ENCODE results near the gene SMPD1. TPM values are rescaled to one million over a fixed set of nuclear protein-coding genes. Genes with fewer than 3 reads are reported as not detected.
A peak's percentile ranks its signal among the peaks of the same experiment; 100 is the strongest.

Gene SMPD1
- total RNA-seq, 1 donor from 2014 or later = 22.5 TPM

GRCh38 chr11:6440906-6441358 is 50.7 kb downstream of the SMPD1 start, which contains the start of gene HPX:
TSS of gene HPX (minus strand) at chr11:6440987. CDS start at chr11:6440963, 24 bp downstream.
- no peak for DNase-seq (ENCODE audit: low read depth)
- H3K4me3 ChIP-seq (ENCODE audit: low read depth, low read length) = no peak within 1 kb of the TSS
- no peak for TF ChIP-seq CTCF (conservative IDR thresholded peaks at IDR 0.05; ENCODE audit: low read depth, low read length)

GRCh38 chr11:6442441-6442840 is 52.2 kb downstream of the SMPD1 start:
- no peak for DNase-seq (ENCODE audit: low read depth)
- no peak for TF ChIP-seq CTCF (conservative IDR thresholded peaks at IDR 0.05; ENCODE audit: low read depth, low read length)
- H3K4me3 ChIP-seq (ENCODE audit: low read depth, low read length) = no peak overlapping the region

GRCh38 chr11:6443269-6444003 is 53.2 kb downstream of the SMPD1 start:
- no peak overlapping the region for H3K4me3 ChIP-seq (ENCODE audit: low read depth, low read length)
- no peak for DNase-seq (ENCODE audit: low read depth)
- TF ChIP-seq CTCF (conservative IDR thresholded peaks at IDR 0.05; ENCODE audit: low read depth, low read length) = peak; percentile 90

Other genes with a start within 250 kb of the SMPD1 start
- gene OR52B2, start 220.1 kb upstream of the SMPD1 start, total RNA-seq = not detected in 2 replicates
- gene OR52W1, start 191.2 kb upstream of the SMPD1 start, total RNA-seq = not detected in 2 replicates
- gene C11orf42, start 184.9 kb upstream of the SMPD1 start, total RNA-seq = not detected in 2 replicates
- 9.6 and 15.6 TPM in 2 replicates for gene FHIP1B, start 155.8 kb upstream of the SMPD1 start, total RNA-seq
- gene CNGA4, start 151.4 kb upstream of the SMPD1 start, total RNA-seq = not detected in 2 replicates
- not detected in 2 replicates for gene CCKBR, start 130.6 kb upstream of the SMPD1 start, total RNA-seq
- 321 and 498 TPM in 2 replicates for gene CAVIN3, start 70.0 kb upstream of the SMPD1 start, total RNA-seq
- gene APBB1, start 28.6 kb downstream of the SMPD1 start, total RNA-seq = 24.7 and 28.3 TPM in 2 replicates
- gene HPX, start 50.5 kb downstream of the SMPD1 start, total RNA-seq = 0.06 and 1.0 TPM in 2 replicates
- 10.0 and 31.0 TPM in 2 replicates for gene TRIM3, start 83.5 kb downstream of the SMPD1 start, total RNA-seq
- gene ARFIP2, start 90.9 kb downstream of the SMPD1 start, total RNA-seq = 55.2 and 57.7 TPM in 2 replicates
- gene TIMM10B, start 91.0 kb downstream of the SMPD1 start, total RNA-seq = 27.0 and 34.9 TPM in 2 replicates
- 1.0 and 1.2 TPM in 2 replicates for gene DNHD1, start 106.8 kb downstream of the SMPD1 start, total RNA-seq
- gene RRP8, start 213.1 kb downstream of the SMPD1 start, total RNA-seq = 6.7 and 20.5 TPM in 2 replicates
- 118 and 184 TPM in 2 replicates for gene ILK, start 213.3 kb downstream of the SMPD1 start, total RNA-seq
- gene TAF10, start 221.7 kb downstream of the SMPD1 start, total RNA-seq = 108 and 205 TPM in 2 replicates
- 7.4 and 15.4 TPM in 2 replicates for gene TPP1, start 228.9 kb downstream of the SMPD1 start, total RNA-seq